SK-N-SH treated with all-trans-retinoic acid at 6 μM for 48 hours (cell line): ENCODE results near the gene ASTN2.

Experiments used
- ATAC-seq: fragments of 200-7000 bp; cut with Tn5 transposase; 3 replicates; pipeline ENCODE4 v1.9.1; 2020; ENCODE audit warnings: mild to moderate bottlenecking, moderate library complexity
- ARNTL ChIP-seq: fragments of 450-650 bp; formaldehyde crosslinking; IDR thresholded peaks from 2 replicates; pipeline ENCODE4 v1.5.0; 2020; ENCODE audit warnings: low read depth, mild to moderate bottlenecking, moderate library complexity, borderline replicate concordance
- BACH2 ChIP-seq: fragments of 250-450 bp; sonication (Bioruptor Pico); IDR thresholded peaks from 2 replicates; pipeline ENCODE4 v1.9.0; 2021; ENCODE audit warnings: mild to moderate bottlenecking, borderline replicate concordance
- CREB5 ChIP-seq: fragments of 250-450 bp; sonication (Bioruptor Pico); IDR thresholded peaks from 2 replicates; pipeline ENCODE4 v1.5.1; 2020; ENCODE audit warnings: low read depth, mild to moderate bottlenecking, moderate library complexity
- CSRNP3 ChIP-seq: fragments of 250-450 bp; sonication (Bioruptor Pico); IDR thresholded peaks from 2 replicates; pipeline ENCODE4 v1.5.1; 2021; ENCODE audit warnings: mild to moderate bottlenecking, moderate library complexity
- ESRRG ChIP-seq: fragments of 250-450 bp; sonication (Bioruptor Pico); IDR thresholded peaks from 2 replicates; pipeline ENCODE4 v1.6.1; 2021; ENCODE audit warnings: mild to moderate bottlenecking
- GLIS3 ChIP-seq: fragments of 250-450 bp; sonication (Bioruptor Pico); IDR thresholded peaks from 2 replicates; pipeline ENCODE4 v1.5.0; 2020; ENCODE audit warnings: mild to moderate bottlenecking, moderate library complexity
- ISL1 ChIP-seq: fragments of 250-450 bp; sonication (Bioruptor Pico); IDR thresholded peaks from 2 replicates; pipeline ENCODE4 v2.1.2; 2022; ENCODE audit warnings: mild to moderate bottlenecking, moderate library complexity
- OSR1 ChIP-seq: fragments of 250-450 bp; sonication (Bioruptor Pico); IDR thresholded peaks from 2 replicates; pipeline ENCODE4 v1.8.0; 2022; ENCODE audit warnings: moderate library complexity, mild to moderate bottlenecking, inconsistent platforms
- PATZ1 ChIP-seq: fragments of 250-450 bp; sonication (Bioruptor Pico); IDR thresholded peaks from 2 replicates; pipeline ENCODE4 v1.8.0; 2020; ENCODE audit warnings: mild to moderate bottlenecking, moderate library complexity, borderline replicate concordance
- POU6F1 ChIP-seq: fragments of 250-450 bp; sonication (Bioruptor Pico); IDR thresholded peaks from 2 replicates; pipeline ENCODE4 v1.8.0; 2021; ENCODE audit warnings: low read depth, mild to moderate bottlenecking, moderate library complexity, borderline replicate concordance
- PPARA ChIP-seq: fragments of 250-450 bp; sonication (Bioruptor Pico); IDR thresholded peaks from 2 replicates; pipeline ENCODE4 v1.5.0; 2020; ENCODE audit warnings: mild to moderate bottlenecking, borderline replicate concordance
- SNAI2 ChIP-seq: fragments of 250-450 bp; sonication (Bioruptor Pico); IDR thresholded peaks from 2 replicates; pipeline ENCODE4 v1.5.0; 2020; ENCODE audit warnings: mild to moderate bottlenecking, moderate library complexity
- TCF4 ChIP-seq: fragments of 250-450 bp; sonication (Bioruptor Pico); IDR thresholded peaks from 2 replicates; pipeline ENCODE4 v1.8.0; 2021; ENCODE audit warnings: mild to moderate bottlenecking, moderate library complexity, borderline replicate concordance
- TOX ChIP-seq: fragments of 250-450 bp; sonication (Bioruptor Pico); IDR thresholded peaks from 2 replicates; pipeline ENCODE4 v1.8.0; 2021; ENCODE audit warnings: mild to moderate bottlenecking, moderate library complexity, borderline replicate concordance
- TSHZ2 ChIP-seq: fragments of 250-450 bp; sonication (Bioruptor Pico); IDR thresholded peaks from 2 replicates; pipeline ENCODE4 v1.5.0; 2020; ENCODE audit warnings: mild to moderate bottlenecking, moderate library complexity
- ZC3H10 ChIP-seq: fragments of 250-450 bp; sonication (Bioruptor Pico); IDR thresholded peaks from 2 replicates; pipeline ENCODE4 v1.5.1; 2021; ENCODE audit warnings: mild to moderate bottlenecking, moderate library complexity
- ZFP3 ChIP-seq: fragments of 250-450 bp; sonication (Bioruptor Pico); IDR thresholded peaks from 2 replicates; pipeline ENCODE4 v1.5.0; 2020; ENCODE audit warnings: mild to moderate bottlenecking, moderate library complexity
- ZNF565 ChIP-seq: fragments of 450-650 bp; formaldehyde crosslinking; conservative IDR thresholded peaks from 2 replicates; pipeline ENCODE4 v1.5.0; 2020; ENCODE audit warnings: low read depth, mild to moderate bottlenecking, moderate library complexity
- ZNF70 ChIP-seq: fragments of 450-650 bp; formaldehyde crosslinking; IDR thresholded peaks from 2 replicates; pipeline ENCODE4 v1.5.0; 2020; ENCODE audit warnings: mild to moderate bottlenecking, moderate library complexity
- ZNF8 ChIP-seq: fragments of 450-650 bp; formaldehyde crosslinking; IDR thresholded peaks from 2 replicates; pipeline ENCODE4 v1.5.0; 2020; ENCODE audit warnings: mild to moderate bottlenecking, moderate library complexity

ASTN2 gene

GRCh38 chr9:116760636-116761035, 654.2 kb downstream of the ASTN2 start:
- TF ChIP-seq POU6F1 (CRISPR knock-in tag) (no peak), CREB5 (no peak)

GRCh38 chr9:116757030-116757429, 657.8 kb downstream of the ASTN2 start:
- no peak for TF ChIP-seq ZNF565
- no peak for TF ChIP-seq ZC3H10
- TF ChIP-seq ZFP3 (CRISPR knock-in tag) = no peak
- no peak for TF ChIP-seq ZNF70 (CRISPR knock-in tag)
- TF ChIP-seq PPARA (CRISPR knock-in tag) = no peak
- TF ChIP-seq ISL1 (CRISPR knock-in tag) = no peak
- no peak for TF ChIP-seq ESRRG
- no peak for TF ChIP-seq SNAI2 (CRISPR knock-in tag)
- no peak for TF ChIP-seq CSRNP3 (CRISPR knock-in tag)
- no peak for TF ChIP-seq BACH2
- no peak for TF ChIP-seq PATZ1 (CRISPR knock-in tag)
- TF ChIP-seq ARNTL (CRISPR knock-in tag) = no peak
- no peak for TF ChIP-seq POU6F1 (CRISPR knock-in tag)
- TF ChIP-seq TCF4 = no peak
- no peak for TF ChIP-seq TOX
- TF ChIP-seq ZNF8 (CRISPR knock-in tag) = no peak
- TF ChIP-seq, all 23 proteins: peak for 0
- no peak for ATAC-seq

More at GRCh38 chr9:116760636-116761035, 654.2 kb downstream of the ASTN2 start:
- ATAC-seq = no peak

- no peak for ATAC-seq
- TF ChIP-seq CSRNP3 (CRISPR knock-in tag) = no peak
- no peak for TF ChIP-seq TOX
- no peak for TF ChIP-seq BACH2
These were observed 661.5 kb downstream of the ASTN2 start for GRCh38 chr9:116753389-116753788.

- ATAC-seq = no peak
- TF ChIP-seq ZNF565 = no peak
- no peak for TF ChIP-seq GLIS3
- TF ChIP-seq BACH2 = no peak
- TF ChIP-seq TSHZ2 (CRISPR knock-in tag) = no peak
- no peak for TF ChIP-seq ZNF70 (CRISPR knock-in tag)
- TF ChIP-seq TOX = no peak
- TF ChIP-seq OSR1 (CRISPR knock-in tag) = no peak
- no peak for TF ChIP-seq PATZ1 (CRISPR knock-in tag)
- TF ChIP-seq POU6F1 (CRISPR knock-in tag) = no peak
These were observed 664.3 kb downstream of the ASTN2 start for GRCh38 chr9:116750510-116750909.
